NCI-H345 treated with DMSO at 0.1 percent for 48 hours (cell line): ENCODE measurements around the gene HAPLN3.

ENCODE experiments used
- DNase-seq: peaks from one replicate; lab custom pipeline; 2025; ENCODE audit not compliant: unreplicated experiment; lab: John Stamatoyannopoulos, UW

Gene HAPLN3

GRCh38 chr15:88864861-88865497 is 30.4 kb downstream of the HAPLN3 start:
- DNase-seq: no peak

- no peak for DNase-seq
Measured at GRCh38 chr15:88863412-88863811, 31.9 kb downstream of the HAPLN3 start.

- no peak for DNase-seq
Measured at GRCh38 chr15:88860212-88860611, 35.1 kb downstream of the HAPLN3 start.

- DNase-seq: no peak
Measured at GRCh38 chr15:88859550-88859949, 35.8 kb downstream of the HAPLN3 start.

GRCh38 chr15:88858934-88859333 is 36.4 kb downstream of the HAPLN3 start:
- no peak for DNase-seq

- DNase-seq: no peak
Measured at GRCh38 chr15:88852476-88852875, 42.9 kb downstream of the HAPLN3 start.

- no peak for DNase-seq
Measured at GRCh38 chr15:88849376-88850072, 45.8 kb downstream of the HAPLN3 start.

- DNase-seq: no peak
Measured at GRCh38 chr15:88848203-88848602, 47.1 kb downstream of the HAPLN3 start.

GRCh38 chr15:88847144-88847543 is 48.2 kb downstream of the HAPLN3 start:
- no peak for DNase-seq

GRCh38 chr15:88845616-88846015 is 49.7 kb downstream of the HAPLN3 start:
- no peak for DNase-seq

GRCh38 chr15:88844749-88845386 is 50.5 kb downstream of the HAPLN3 start:
- no peak for DNase-seq

- no peak for DNase-seq
Measured at GRCh38 chr15:88843334-88843733, 52.0 kb downstream of the HAPLN3 start.

GRCh38 chr15:88842156-88842555 is 53.2 kb downstream of the HAPLN3 start:
- no peak for DNase-seq

- no peak for DNase-seq
Measured at GRCh38 chr15:88841236-88841635, 54.1 kb downstream of the HAPLN3 start.

GRCh38 chr15:88839961-88840360 is 55.4 kb downstream of the HAPLN3 start:
- DNase-seq: no peak

- no peak for DNase-seq
Measured at GRCh38 chr15:88839146-88839545, 56.2 kb downstream of the HAPLN3 start.

- DNase-seq: no peak
Measured at GRCh38 chr15:88838667-88839066, 56.7 kb downstream of the HAPLN3 start.

GRCh38 chr15:88835646-88836045 is 59.7 kb downstream of the HAPLN3 start:
- DNase-seq: no peak

- DNase-seq: no peak
Measured at GRCh38 chr15:88835119-88835518, 60.2 kb downstream of the HAPLN3 start.

- no peak for DNase-seq
Measured at GRCh38 chr15:88834211-88834812, 61.0 kb downstream of the HAPLN3 start.

GRCh38 chr15:88833731-88834100 is 61.6 kb downstream of the HAPLN3 start:
- no peak for DNase-seq
